ENCODE measurements around the gene AARS2. TPM values are rescaled to one million over a fixed set of nuclear protein-coding genes. Genes with fewer than 3 reads are reported as not detected.
A peak's percentile ranks its signal among the peaks of the same experiment; 100 is the strongest.

The AARS2 gene
- total RNA-seq, 4 donors from 2014 or later: 14.2 to 23.1 (median 17.7) TPM

GRCh38 chr6:44309092-44309491 lies 4.1 kb downstream of the AARS2 start:
- H3K36me3 ChIP-seq: peaks cover 0 to 78% (median 22%) of the 10 kb centered on the region in 3 donors
- no peak overlapping the region for H3K4me3 ChIP-seq
- H3K4me1 ChIP-seq: peaks cover 0 to 15% (median 9%) of the 10 kb centered on the region in 4 donors
- no peaks in the 10 kb centered on the region for H3K27me3 ChIP-seq
- H3K27ac ChIP-seq: no peak overlapping the region
- no peak for DNase-seq (ENCODE audit: low spot score in 2 of 2)
- TF ChIP-seq CTCF (IDR thresholded peaks at IDR 0.05) (no peak), POLR2A (IDR thresholded peaks at IDR 0.05) (no peak), EP300 (IDR thresholded peaks at IDR 0.05) (no peak)
- 76 to 91% methylated on average over 2 of the region's 2 CpGs for WGBS, 2 donors
- no peaks in the 10 kb centered on the region for H3K9me3 ChIP-seq

DNA sequence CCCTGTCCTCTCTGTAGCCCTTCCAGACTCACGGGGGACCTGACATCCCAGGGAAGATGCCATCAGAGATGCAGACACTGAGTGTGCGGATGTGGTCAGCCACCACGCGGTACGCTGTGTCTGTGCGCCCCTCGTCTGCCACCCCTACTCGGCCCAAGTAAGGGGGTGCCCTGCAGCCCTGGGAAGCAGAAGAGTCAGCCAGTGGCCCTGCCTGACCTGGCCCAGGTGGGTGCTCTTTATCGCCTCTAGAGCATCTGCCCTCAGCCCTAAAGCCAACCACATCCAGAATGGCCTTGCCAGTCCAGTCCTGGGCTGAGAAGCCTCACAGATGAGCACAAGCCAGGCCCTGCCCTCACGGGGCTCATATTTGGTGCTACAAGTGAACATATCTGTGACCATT lies 5.9 kb downstream of the AARS2 start:
- Histone ChIP-seq H3K36me3 (peaks cover 0 to 96% (median 32%) of the 10 kb centered on the region in 3 donors), H3K9me3 (no peaks in the 10 kb centered on the region), H3K4me3 (no peak overlapping the region), H3K4me1 (peaks cover 0 to 10% (median 5%) of the 10 kb centered on the region in 4 donors), H3K27me3 (no peaks in the 10 kb centered on the region), H3K27ac (no peak overlapping the region)
- no peak for DNase-seq (ENCODE audit: low spot score in 2 of 2)
- WGBS, 2 donors: 91 to 94% methylated on average over 10 of the region's 10 CpGs
- TF ChIP-seq EP300 (IDR thresholded peaks at IDR 0.05): no peak
- TF ChIP-seq POLR2A (IDR thresholded peaks at IDR 0.05): no peak
- TF ChIP-seq CTCF (IDR thresholded peaks at IDR 0.05): no peak

DNA sequence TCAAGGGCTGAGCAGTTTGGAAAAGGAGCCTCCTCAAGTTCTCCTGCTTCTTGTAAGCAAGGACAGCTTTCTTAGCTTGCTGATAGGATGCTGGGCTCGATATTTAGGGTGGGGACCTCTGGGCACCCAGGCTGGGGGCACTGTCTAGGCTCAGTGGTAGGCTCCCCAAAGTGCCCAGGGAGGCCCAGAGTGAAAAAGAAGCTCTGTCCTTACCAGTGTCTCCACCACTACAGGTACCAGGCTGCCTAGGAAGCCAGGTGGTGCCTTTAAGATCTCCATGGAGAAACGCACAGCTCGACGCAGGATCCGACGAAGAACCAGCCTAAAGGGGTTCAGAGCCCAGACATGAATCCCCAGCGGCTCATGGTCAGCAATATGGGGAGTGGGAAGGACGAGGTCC lies 6.4 kb downstream of the AARS2 start:
- WGBS, 2 donors: 93 to 95% methylated on average over 4 to 8 of the region's 8 CpGs
- no peak for TF ChIP-seq EP300 (IDR thresholded peaks at IDR 0.05)
- no peak for TF ChIP-seq POLR2A (IDR thresholded peaks at IDR 0.05)
- no peak for DNase-seq (ENCODE audit: low spot score in 2 of 2)
- Histone ChIP-seq H3K9me3 (no peaks in the 10 kb centered on the region), H3K4me1 (peaks cover 0 to 5% (median under 1%) of the 10 kb centered on the region in 4 donors), H3K36me3 (peaks cover 0 to 100% (median 32%) of the 10 kb centered on the region in 3 donors), H3K27me3 (no peaks in the 10 kb centered on the region), H3K27ac (no peak overlapping the region), H3K4me3 (no peak overlapping the region)

DNA sequence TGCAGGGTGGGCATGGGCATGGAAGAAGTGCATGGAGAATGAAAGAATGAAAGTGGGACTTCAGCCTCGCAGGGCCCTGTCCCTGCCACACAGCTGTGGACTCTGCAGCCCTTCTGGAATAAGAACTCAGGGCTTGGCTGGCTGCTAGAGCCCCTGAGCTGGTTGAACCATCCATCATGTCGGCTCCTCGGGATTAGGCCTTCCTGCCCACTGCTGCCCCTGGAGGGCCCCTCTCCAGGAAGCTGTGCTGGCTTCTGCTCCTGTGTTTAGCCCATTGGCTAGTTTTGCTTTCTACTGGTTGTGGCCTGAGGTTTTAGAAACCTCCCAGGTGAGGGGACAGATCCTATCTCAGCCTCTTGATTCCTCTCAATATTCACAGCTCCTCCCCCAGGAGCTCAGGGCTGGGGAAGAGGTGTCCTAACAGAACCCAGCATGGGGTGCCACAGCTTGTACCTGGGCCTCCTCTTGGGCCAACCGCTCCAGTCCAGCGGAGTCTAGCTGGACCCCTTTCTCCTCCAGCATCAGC lies 7.9 kb downstream of the AARS2 start:
- no peaks in the 10 kb centered on the region for H3K4me1 ChIP-seq
- DNase-seq (ENCODE audit: low spot score in 2 of 2): no peak
- TF ChIP-seq POLR2A (IDR thresholded peaks at IDR 0.05) (no peak), EP300 (IDR thresholded peaks at IDR 0.05) (no peak), CTCF (IDR thresholded peaks at IDR 0.05) (no peak)
- no peaks in the 10 kb centered on the region for H3K9me3 ChIP-seq
- H3K27ac ChIP-seq: no peak overlapping the region
- H3K36me3 ChIP-seq: peaks cover 0 to 100% (median 31%) of the 10 kb centered on the region in 3 donors
- no peak overlapping the region for H3K4me3 ChIP-seq
- WGBS, 2 donors: 88 to 89% methylated on average over 5 of the region's 5 CpGs
- no peaks in the 10 kb centered on the region for H3K27me3 ChIP-seq

- 82 to 84% methylated on average over 22 to 25 of the region's 25 CpGs for WGBS, 2 donors
Observed at GRCh38 chr6:44304282-44305199, 8.6 kb downstream of the AARS2 start.

More at GRCh38 chr6:44304282-44305199, 8.6 kb downstream of the AARS2 start:
- Histone ChIP-seq H3K4me3 (no peak overlapping the region), H3K4me1 (no peaks in the 10 kb centered on the region), H3K27me3 (no peaks in the 10 kb centered on the region), H3K36me3 (peaks cover 0 to 100% (median 25%) of the 10 kb centered on the region in 3 donors), H3K9me3 (no peaks in the 10 kb centered on the region), H3K27ac (no peak overlapping the region)
- no peak for DNase-seq (ENCODE audit: low spot score in 2 of 2)
- TF ChIP-seq EP300 (IDR thresholded peaks at IDR 0.05) (no peak), CTCF (IDR thresholded peaks at IDR 0.05) (peak; percentile 58 to 75 (median 68))
